Lower leg skin (tissue), 4 donors: ENCODE results near the gene IL15RA. TPM values are rescaled to one million over a fixed set of nuclear protein-coding genes. Genes with fewer than 3 reads are reported as not detected.
A peak's percentile ranks its signal among the peaks of the same experiment; 100 is the strongest.

Experiments used
- DNase-seq, 2 donors: peaks; one replicate each; pipeline ENCODE4 v3.0.0-alpha.2; 2019; ENCODE audit warnings: low spot score in 2 of 2
- H3K4me3 ChIP-seq: fragments of 200-600 bp; sonication (generic); 2 replicates; pipeline ENCODE4 v1.5.1; 2017; ENCODE audit warnings: mild to moderate bottlenecking, low read depth; ENCODE audit not compliant: poor library complexity, severe bottlenecking
- CTCF ChIP-seq, 3 donors: fragments of 450-650 bp; IDR thresholded peaks; one replicate each; pipeline ENCODE4 v1.5.1; 2016; ENCODE audit warnings: antibody characterized with exemption in 3 of 3, mild to moderate bottlenecking in 3 of 3, moderate library complexity in 2 of 3
- POLR2A ChIP-seq, 2 donors: fragments of 450-650 bp; IDR thresholded peaks; one replicate each; pipeline ENCODE4 v1.6.1; 2016 to 2017; ENCODE audit warnings: antibody characterized with exemption in 2 of 2, mild to moderate bottlenecking in 1 of 2, moderate library complexity in 1 of 2
- WGBS, 2 donors: methylation state at CpG; one replicate each; pipeline ENCODE4 v1.1.5; 2018; 5-methylcytosine and 5-hydroxymethylcytosine counted together
- intact Hi-C: fragments of 100-400 bp; cut with DNase I; formaldehyde crosslinking; loops from one replicate; pipeline ENCODE4 v1.15.0; 2023; ENCODE audit warnings: low total_unique reads
- total RNA-seq, 4 donors: library from RNA; depleted of rRNA; stranded (reverse); fragments of >200 nt; gene quantifications; one replicate each; pipeline ENCODE4 v1.1.0, GENCODE V29; 2016

Gene IL15RA
- total RNA-seq, result 10 to 100 TPM in 3 of 4 donors, 1 to 10 TPM in 1; 9.3 to 30.8 (median 24.8) TPM

GRCh38 chr10:5977471-5978229 lies at the start of gene IL15RA:
Gene IL15RA, minus strand, starts transcription at chr10:5977543. Its CDS starts 51 bp downstream, at chr10:5977492.
- peak; percentile 66 to 95 for DNase-seq
- intact Hi-C loops, result no loop called here
- TF ChIP-seq POLR2A (IDR thresholded peaks at IDR 0.05) (peak in 1 of 2 donors; percentile 2), CTCF (IDR thresholded peaks at IDR 0.05) (no peak)
- WGBS, 2 donors, result 0 to 1% methylated on average over 30 to 67 of the region's 80 CpGs
- peak within 1 kb of the TSS; percentile 78 for H3K4me3 ChIP-seq

GRCh38 chr10:6025683-6026255 lies 48.4 kb upstream of the IL15RA start:
- intact Hi-C loops, result no loop called here

GRCh38 chr10:6024334-6024682 lies 47.0 kb upstream of the IL15RA start:
- no peak for TF ChIP-seq POLR2A (IDR thresholded peaks at IDR 0.05)
- TF ChIP-seq CTCF (IDR thresholded peaks at IDR 0.05), result no peak
- no peak overlapping the region for H3K4me3 ChIP-seq
- peak in 1 of 2 donors; percentile 57 for DNase-seq
- intact Hi-C loops, result no loop called here
- 77 to 81% methylated on average over 10 of the region's 10 CpGs for WGBS, 2 donors

More at GRCh38 chr10:6025683-6026255, 48.4 kb upstream of the IL15RA start:
- no peak for DNase-seq
- TF ChIP-seq POLR2A (IDR thresholded peaks at IDR 0.05), result no peak
- TF ChIP-seq CTCF (IDR thresholded peaks at IDR 0.05), result no peak
- no peak overlapping the region for H3K4me3 ChIP-seq
- WGBS, 2 donors, result 90 to 94% methylated on average over 6 of the region's 6 CpGs

- TF ChIP-seq CTCF (IDR thresholded peaks at IDR 0.05) (no peak), POLR2A (IDR thresholded peaks at IDR 0.05) (no peak)
These were observed 46.5 kb upstream of the IL15RA start for GRCh38 chr10:6023661-6024333.

GRCh38 chr10:6022660-6023059 lies 45.3 kb upstream of the IL15RA start:
- intact Hi-C loops, result no loop called here
- 20 to 29% methylated on average over 3 of the region's 3 CpGs for WGBS, 2 donors
- TF ChIP-seq POLR2A (IDR thresholded peaks at IDR 0.05) (no peak), CTCF (IDR thresholded peaks at IDR 0.05) (no peak)
- H3K4me3 ChIP-seq, result no peak overlapping the region
- no peak for DNase-seq

More at GRCh38 chr10:6023661-6024333, 46.5 kb upstream of the IL15RA start:
- 40 to 43% methylated on average over 12 of the region's 12 CpGs for WGBS, 2 donors
- no peak overlapping the region for H3K4me3 ChIP-seq
- DNase-seq, result peak in 1 of 2 donors; percentile 40
- intact Hi-C loops, result no loop called here
